Panc1 (cell line): ENCODE results near the gene ATXN1.

Source experiments
- TF ChIP-seq, protein P1 (sequence below): fragments of 450-650 bp; IDR thresholded peaks from 2 replicates; pipeline ENCODE4 v1.5.1; 2017; ENCODE audit warnings: mild to moderate bottlenecking
- TF ChIP-seq, protein P2 (sequence below), 2 experiments: IDR thresholded peaks; 2 replicates each; pipeline ENCODE4 v1.6.1; 2011 to 2012; ENCODE audit warnings: low read depth in 2 of 2, control low read depth in 1 of 2, low read length in 1 of 2, mild to moderate bottlenecking in 1 of 2, moderate library complexity in 1 of 2; ENCODE audit not compliant: insufficient read depth in 1 of 2

DNA sequence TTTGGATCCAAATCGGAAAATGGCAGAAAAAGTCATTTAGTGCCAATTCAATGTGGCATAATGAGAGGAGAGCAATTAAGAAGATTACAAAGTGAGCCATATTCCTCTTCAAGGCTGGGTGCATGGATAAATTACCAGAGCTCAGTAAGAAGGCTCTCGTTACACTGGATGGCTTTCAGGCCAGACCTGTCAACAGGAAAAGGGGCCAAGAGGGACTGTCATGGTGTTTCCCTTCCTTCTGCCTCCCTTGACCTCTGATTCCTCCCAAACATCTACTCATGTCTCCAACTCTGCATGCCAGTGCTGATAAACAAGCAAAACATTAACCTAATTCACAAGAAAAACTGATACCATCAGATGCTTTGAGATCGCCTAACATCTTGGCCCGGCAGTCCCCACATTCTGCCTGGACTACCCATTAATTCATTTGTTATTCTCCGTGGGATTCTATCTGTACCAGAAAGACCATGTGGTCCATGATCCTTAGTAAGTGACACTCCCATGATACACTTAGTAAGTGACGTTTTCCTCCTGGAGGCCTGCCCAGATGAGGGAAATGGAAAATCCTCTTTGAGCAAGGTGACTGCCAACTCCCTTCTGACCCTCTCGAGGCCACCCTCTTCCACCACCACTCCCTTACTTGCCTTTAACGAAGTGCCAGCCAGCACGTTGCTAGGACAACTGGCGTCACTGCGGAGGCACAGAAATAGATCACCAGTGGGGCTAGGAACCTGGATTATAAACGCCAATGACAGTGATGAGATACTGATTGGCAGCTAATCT, 283.7 kb downstream of the ATXN1 start:
- TF ChIP-seq, protein P1, sequence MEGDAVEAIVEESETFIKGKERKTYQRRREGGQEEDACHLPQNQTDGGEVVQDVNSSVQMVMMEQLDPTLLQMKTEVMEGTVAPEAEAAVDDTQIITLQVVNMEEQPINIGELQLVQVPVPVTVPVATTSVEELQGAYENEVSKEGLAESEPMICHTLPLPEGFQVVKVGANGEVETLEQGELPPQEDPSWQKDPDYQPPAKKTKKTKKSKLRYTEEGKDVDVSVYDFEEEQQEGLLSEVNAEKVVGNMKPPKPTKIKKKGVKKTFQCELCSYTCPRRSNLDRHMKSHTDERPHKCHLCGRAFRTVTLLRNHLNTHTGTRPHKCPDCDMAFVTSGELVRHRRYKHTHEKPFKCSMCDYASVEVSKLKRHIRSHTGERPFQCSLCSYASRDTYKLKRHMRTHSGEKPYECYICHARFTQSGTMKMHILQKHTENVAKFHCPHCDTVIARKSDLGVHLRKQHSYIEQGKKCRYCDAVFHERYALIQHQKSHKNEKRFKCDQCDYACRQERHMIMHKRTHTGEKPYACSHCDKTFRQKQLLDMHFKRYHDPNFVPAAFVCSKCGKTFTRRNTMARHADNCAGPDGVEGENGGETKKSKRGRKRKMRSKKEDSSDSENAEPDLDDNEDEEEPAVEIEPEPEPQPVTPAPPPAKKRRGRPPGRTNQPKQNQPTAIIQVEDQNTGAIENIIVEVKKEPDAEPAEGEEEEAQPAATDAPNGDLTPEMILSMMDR = no peak
- TF ChIP-seq, protein P2, sequence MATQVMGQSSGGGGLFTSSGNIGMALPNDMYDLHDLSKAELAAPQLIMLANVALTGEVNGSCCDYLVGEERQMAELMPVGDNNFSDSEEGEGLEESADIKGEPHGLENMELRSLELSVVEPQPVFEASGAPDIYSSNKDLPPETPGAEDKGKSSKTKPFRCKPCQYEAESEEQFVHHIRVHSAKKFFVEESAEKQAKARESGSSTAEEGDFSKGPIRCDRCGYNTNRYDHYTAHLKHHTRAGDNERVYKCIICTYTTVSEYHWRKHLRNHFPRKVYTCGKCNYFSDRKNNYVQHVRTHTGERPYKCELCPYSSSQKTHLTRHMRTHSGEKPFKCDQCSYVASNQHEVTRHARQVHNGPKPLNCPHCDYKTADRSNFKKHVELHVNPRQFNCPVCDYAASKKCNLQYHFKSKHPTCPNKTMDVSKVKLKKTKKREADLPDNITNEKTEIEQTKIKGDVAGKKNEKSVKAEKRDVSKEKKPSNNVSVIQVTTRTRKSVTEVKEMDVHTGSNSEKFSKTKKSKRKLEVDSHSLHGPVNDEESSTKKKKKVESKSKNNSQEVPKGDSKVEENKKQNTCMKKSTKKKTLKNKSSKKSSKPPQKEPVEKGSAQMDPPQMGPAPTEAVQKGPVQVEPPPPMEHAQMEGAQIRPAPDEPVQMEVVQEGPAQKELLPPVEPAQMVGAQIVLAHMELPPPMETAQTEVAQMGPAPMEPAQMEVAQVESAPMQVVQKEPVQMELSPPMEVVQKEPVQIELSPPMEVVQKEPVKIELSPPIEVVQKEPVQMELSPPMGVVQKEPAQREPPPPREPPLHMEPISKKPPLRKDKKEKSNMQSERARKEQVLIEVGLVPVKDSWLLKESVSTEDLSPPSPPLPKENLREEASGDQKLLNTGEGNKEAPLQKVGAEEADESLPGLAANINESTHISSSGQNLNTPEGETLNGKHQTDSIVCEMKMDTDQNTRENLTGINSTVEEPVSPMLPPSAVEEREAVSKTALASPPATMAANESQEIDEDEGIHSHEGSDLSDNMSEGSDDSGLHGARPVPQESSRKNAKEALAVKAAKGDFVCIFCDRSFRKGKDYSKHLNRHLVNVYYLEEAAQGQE (IDR thresholded peaks at IDR 0.05; ENCODE audit: insufficient read depth in 1 of 2, low read depth in 2 of 2, low read length in 1 of 2) = no peak
